GM21528 (cell line): ENCODE data around the gene PLEKHN1.
"Not testable (repeated sequence)": the region's sequence is repeated elsewhere in the genome, so short reads cannot be mapped to it uniquely, and the experiment has no call there.

Experiments used
- ATAC-seq: cut with Tn5 transposase; IDR thresholded peaks from one replicate; pipeline ENCODE4 v1.9.1; 2021; ENCODE audit warnings: mild to moderate bottlenecking, moderate library complexity; ENCODE audit not compliant: unreplicated experiment, low FRiP score

Gene PLEKHN1

DNA sequence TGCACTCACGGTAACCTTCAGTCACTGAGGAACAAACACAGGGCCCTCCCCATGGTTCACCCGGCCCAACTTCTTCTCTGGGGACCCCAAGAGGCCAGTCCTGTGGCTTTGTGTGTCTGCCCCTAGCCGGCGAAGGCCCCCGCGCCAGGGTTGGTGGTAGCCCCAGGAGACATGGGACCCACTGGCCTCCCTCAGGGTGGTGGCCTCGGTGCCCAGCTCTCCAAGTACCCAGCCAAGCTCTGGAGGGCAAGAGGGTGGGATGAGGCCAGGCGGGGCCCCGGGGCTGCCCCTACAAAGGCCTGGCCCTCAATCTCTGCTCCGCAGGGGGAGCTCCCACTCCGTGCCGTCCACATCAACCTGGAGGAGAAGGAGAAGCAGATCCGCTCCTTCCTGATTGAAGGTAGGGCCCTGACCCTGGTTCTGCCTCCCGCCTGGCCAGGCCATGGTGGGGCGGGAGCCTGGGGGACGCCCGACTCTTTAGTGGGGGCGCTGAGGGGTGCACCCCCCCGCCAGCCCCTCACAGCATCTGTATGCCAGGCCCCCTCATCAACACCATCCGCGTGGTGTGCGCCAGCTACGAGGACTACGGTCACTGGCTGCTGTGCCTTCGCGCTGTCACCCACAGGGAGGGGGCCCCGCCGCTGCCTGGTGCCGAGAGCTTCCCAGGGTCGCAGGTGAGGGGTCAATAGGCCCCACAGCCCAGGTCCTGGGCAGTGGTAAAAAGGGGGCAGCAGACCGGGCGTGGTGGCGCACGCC, 5.6 kb downstream of the PLEKHN1 start:
- ATAC-seq: no peak

DNA sequence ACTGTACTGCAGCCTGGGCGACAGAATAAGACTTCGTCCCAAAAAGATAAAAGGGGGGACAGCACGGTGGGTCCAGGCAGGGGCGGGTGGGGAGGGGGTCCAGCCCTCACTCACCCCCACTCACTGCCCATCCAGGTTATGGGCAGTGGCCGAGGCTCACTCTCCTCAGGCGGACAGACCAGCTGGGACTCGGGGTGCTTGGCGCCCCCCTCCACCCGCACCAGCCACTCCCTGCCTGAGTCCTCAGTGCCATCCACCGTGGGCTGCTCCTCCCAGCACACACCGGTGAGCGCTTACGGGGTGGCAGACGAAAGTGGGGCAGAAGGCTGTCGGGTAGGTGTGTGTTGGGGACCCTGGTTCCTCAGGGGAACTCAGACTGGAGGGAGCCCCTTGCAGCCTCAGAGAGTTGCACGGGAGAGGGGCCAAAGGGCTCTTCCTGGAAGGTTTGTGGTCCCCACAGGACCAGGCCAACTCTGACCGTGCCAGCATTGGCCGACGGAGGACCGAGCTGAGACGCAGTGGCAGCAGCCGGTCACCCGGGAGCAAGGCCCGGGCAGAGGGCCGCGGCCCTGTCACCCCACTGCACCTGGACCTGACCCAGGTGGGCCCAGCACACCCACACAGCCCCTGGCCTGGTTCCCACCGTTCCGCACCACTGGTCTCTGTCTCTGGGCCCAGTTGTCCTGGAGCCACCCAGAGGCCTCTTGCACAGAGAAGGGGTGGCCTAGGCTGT, 6.6 kb downstream of the PLEKHN1 start:
- no peak for ATAC-seq

DNA sequence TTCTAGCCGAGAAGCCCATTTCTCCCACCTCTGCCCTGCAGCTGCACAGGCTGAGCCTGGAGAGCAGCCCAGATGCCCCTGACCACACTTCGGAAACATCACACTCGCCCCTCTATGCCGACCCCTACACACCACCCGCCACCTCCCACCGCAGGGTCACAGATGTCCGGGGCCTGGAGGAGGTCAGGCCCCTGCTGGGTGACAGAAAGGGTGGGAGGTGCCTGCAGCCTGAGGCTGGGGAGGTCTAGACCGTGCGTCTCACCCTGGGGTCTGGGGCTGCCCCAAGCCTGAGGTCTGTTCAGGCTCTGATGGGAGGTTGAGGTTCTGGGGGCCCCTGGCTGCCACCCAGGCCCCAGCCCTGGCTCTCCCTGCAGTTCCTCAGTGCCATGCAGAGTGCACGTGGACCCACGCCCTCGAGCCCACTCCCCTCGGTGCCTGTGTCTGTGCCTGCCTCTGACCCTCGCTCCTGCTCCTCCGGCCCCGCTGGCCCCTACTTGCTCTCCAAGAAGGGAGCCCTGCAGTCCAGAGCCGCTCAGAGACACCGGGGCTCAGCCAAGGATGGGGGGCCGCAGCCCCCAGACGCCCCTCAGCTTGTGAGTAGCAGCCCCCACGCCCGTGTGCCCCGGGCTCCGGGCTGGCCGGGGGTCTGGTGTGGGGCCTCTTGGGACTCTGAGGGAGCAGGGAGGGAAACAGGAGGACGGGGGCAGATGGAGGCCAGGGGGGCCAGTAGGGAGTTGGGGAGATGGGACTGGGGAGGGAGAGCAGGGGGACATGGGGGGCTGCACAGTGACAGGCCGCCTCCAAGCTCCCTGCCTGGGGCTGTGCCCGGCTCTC, 7.4 kb downstream of the PLEKHN1 start:
- no peak for ATAC-seq

DNA sequence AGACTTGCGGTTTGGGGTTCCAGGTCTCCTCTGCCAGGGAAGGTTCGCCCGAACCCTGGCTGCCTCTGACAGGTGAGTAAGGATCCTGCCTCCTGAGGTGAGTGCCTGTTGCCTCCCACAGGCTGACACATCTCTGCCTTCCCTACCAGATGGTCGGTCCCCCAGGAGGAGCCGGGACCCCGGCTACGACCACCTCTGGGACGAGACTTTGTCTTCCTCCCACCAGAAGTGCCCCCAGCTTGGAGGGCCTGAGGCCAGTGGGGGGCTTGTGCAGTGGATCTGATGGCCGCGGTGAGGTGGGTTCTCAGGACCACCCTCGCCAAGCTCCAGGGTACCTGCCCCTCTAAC, 8.0 kb downstream of the PLEKHN1 start:
- ATAC-seq: no peak

DNA sequence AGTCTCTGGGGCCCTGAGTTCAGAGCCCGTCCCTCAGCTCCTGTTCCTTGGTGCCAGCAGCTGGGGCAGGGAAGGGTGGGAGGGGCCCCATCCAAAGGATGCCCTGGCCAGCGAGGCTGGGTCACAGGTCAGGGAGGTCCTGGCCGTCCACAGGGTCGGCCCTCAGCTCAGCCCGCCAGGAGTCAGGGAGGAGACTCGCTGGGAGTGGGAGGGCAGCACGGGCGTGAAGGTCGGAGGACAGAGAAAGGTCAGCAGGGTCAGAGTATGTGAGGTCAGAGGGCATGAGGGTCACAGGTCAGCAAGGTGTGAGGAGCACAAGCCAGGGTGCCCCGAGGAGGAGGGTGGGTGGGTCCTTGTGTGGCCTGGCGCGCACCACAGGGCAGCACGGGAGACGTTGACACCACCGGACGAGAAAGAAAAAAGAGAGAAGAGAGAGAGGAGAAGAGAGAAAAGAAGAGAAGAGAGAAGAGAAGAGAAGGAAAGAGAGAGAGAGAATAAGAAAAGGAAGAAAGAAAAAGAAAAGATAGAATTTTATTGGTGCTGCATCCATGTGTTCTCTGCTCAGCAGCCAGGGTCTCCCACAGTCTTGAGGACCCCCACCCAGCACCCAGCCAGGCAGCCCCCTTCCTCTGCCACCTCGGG, 8.5 kb downstream of the PLEKHN1 start:
- no peak for ATAC-seq

DNA sequence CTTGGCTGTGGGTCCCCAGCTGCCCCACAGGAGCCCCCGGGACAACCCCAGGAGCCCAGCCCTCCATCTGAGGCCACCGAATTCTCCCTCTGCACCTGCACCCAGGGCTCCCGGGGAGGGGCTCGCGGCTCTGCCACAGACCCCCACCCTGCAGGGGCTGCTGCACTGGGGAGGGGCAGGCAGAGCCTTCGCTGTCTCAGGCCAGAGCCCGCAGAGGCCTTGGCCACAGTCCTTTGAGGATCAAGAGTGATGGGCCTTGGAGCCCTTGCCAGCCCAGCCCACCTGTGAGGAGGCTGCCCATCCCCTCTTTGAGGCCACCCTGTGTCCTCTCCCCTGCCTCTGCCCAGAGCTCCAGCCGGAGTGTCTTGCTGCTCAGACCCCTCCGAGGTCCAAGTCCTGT, 9.1 kb downstream of the PLEKHN1 start:
- ATAC-seq: no peak

DNA sequence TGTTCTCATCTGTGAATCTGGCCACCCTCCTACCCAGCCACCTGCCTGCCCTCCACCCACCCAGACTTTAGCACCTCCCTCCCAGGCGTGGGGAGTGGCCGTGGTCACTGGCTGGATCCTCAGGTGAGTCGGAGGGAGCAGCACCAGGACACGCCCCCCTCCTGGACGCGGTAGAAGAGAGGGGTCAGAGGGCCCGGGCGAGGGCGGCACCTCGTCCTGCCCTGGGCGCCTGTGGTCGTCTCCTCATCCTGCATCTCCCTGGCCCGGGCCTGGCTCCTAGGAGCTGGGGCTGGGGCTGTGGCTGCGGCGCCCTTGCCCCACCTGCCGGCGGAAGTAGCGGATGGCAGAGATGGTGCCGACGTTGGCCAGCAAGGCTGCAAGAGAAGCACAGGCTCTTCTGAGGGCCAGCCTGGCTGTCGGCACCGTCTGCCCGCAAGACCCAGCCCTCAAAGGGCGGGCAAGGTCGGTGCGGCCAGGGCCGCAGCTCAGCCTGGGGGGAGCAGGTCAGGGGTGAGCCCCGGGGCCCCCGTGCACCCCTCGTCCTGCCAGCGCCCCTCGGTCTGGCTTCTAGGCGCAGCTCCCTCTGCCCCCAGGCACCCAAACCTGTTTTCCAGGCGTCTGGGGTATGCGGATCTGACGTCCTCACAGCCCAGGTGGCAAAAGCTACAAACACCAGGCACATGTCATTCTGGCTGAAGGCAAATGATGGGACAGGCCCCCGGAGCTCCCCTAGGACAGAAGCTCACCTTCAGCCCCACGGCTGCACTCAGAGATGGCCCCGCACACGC, 9.8 kb downstream of the PLEKHN1 start:
- no peak for ATAC-seq

DNA sequence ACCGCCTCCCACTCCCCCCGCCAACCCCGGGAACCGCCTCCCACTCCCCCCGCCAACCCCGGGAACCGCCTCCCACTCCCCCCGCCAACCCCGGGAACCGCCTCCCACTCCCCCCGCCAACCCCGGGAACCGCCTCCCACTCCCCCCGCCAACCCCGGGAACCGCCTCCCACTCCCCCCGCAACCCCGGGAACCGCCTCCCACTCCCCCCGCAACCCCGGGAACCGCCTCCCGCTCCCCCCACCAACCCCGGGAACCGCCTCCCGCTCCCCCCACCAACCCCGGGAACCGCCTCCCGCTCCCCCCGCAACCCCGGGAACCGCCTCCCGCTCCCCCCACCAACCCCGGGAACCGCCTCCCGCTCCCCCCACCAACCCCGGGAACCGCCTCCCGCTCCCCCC, 10.5 kb downstream of the PLEKHN1 start:
- ATAC-seq: not testable (repeated sequence)

DNA sequence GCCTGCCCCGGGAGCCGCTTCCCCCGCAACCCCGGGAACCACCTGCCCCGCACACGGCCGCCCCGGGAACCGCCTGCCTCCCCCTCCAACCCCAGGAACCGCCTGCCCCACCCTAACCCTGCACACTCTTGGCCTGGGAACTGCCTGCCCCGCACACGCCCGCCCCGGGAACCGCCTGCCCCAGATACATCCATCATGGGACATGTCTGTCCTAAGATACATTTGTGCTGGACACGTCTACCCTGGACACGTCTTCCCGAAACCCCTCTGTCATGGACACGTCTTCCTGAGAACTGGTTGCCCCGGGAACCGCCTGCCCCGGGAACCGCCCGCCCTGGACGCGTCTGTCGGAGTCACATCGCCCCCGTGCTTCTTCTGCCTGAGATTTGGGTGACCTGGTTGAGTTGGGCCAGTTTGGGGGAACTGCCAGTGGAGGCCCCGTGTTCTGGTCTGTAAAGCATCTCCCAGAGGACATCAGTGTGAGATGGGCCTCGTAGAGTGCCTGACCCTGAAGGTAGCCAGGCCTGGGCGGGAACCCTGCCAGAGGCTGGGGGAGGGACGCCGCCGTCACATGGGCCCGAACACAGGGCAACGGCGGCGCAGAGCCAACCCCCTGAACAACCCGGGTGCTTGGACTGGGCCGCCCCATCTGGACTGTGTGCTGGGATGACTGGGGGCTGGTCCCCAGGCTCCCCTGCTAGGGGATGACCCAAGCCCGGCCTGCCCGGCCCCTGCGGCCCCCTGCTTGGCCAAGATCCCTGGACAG, 12.0 kb downstream of the PLEKHN1 start:
- ATAC-seq: no peak

DNA sequence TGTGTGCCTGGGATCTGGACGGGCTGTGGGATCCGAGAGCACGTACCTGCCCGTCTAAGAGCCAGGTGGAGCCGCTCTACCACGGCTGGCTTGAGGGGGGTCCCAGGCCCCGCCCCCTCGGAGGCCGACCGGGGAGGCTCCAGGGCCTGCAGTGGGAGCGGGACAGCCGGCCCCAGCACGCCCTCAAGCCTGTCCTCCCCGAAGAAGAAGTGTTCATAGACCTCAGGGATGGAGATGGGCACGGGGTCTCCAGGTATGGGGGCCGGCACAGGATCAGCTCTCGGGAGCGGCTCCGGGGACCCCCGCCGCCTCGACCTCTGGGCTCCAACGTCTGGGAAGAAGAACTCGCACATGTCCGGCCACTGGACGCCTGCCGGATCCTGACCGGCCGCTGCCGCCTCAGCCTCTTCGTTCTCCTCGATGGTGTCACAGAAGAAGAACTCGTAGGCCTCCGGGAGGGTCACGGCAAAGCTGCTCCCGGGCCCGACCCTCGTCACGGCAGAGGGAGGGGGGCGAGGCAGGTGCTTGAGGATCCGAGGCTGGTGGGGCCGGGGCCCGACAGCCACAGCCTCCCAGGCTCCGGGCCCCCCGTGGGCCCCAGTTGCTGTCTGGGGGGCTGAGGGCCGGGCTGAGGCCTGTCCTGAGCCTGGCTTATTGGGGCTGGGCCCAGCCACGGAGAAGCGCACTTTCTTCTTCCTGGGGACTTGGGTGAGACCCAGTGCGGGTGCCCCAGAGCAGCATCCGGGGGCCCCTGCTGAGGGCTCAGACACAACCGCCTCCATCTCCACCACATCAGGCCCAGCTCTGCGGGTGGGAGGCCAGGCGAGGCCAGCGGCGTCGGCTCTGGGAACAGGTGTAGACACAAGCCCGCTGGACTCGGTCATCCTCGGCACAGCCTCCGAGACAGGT, 12.8 kb downstream of the PLEKHN1 start:
- ATAC-seq: no peak

DNA sequence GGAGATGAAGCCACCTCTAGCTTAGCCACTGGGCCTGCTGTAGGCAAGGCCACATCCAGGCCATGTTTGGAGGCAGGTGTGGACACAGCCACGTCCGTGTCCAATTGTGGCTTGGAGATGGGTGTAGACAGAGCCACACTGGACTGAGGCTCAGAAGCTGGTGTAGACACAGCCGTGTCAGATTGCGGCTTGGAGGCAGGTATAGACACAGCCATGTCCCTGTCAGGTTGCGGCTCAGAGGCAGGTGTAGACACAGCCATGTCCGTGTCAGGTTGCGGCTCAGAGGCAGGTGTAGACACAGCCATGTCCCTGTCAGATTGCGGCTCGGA, 13.4 kb downstream of the PLEKHN1 start:
- ATAC-seq: no peak

DNA sequence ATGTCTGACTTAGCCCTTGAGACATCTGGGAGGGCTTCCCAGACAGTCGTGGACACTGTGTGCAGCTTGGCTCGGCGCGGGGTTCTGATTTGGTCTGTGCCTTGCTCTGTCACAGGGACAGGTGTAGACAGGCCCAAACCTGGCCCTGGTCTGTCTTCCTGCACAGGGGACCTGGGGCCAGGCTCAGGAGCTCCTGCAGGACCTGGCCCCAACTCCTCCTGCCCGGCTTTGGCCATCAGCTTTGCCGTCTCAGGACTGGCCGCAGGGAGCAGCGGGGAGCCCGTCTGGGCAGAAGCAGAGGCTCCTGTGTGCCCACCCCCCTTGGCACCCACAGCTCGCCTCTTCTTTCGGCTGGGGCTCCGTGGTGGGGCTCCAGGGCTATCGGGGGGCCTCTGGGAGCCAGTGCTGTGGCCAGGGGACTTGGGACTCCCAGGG, 13.9 kb downstream of the PLEKHN1 start:
- no peak for ATAC-seq

DNA sequence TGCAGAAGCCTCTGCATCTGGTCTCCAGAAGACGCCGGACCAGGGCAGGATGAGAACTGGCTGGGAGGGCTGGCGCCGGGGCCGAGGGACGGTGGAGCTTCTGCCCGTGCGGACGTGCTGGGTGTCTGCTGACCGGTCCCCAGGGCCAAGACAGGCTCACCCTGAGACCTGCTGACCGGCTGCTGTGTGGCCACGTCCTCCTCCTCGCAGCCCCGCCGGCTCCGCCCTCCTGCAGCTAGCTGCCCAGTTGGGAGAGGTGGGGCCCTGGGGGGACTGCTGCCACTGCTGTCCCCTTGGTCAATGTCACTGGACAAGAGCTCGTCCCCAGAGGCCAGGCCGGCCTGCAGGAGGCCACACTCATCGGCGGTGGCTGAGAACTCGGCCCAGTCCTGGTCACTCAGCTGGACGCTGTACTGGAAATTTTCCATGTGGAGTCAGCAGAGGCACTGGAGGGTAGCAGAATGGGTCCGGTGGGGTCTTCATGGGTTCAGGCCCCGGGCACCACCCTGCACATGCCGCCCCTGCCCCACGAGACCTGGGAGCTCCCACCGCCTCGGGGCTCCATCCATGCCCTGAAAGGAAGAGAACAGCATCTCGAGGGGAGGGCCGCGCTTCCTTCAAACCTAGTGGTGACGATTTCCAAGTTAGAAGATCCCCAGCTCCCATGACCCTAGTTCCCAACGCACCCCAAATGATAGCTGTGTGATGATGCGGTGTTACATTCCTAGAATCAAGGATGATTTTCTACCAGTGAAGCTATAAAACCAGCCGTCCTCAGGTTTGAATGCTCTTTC, 14.5 kb downstream of the PLEKHN1 start:
- ATAC-seq: no peak

DNA sequence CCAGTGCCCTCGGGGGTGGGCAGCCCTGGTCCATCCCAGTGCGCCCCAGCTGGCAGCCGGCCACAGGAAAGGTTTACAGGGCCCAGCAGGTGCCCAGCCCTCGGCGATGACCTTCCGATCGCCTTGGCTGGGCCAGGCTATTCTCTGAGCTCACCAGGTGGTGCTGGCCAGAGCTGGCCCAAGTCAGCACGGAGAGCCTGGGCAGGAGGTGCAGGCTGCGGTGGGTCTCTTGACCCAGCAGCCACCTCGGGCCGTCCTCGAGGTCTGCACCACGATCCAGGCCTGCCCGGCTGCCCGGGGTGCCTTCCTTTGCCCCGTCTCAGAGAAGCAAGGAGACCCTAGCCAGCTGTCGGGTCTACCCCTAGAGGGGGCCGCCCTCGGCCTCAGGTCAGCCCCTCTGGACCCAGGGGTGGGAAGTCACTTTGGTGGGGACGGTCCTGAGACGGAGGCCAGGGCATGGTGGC, 15.2 kb downstream of the PLEKHN1 start:
- no peak for ATAC-seq

DNA sequence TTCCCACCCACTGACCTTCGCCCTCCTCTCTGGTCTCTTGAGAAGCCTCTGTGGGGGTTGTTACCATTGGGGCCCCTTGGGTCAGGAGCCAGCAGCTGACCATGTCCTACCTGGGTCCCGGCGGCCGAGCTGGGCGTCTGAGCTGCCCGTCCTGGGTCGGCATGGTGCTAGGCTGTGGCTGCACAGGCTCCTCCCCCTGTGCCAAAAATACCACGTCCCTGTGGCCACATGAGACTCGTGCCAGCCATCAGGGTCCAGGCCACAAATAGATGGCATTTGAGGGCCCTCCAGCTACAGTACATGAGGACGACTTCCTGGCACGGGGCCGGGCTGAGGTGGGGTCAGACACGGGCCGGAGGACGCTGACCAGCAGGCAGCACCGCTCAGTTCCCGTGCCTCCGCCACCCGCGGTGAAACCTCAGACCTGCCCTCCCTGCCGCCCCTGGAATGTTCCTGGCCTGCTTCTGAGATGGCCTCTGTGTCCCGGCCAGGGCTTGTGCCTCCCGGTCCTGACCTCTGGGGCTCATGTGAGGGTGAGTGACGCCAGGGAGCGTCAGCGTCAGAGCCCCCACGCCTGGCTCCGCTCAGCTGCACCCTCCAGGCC, 15.8 kb downstream of the PLEKHN1 start, which contains the start of gene PERM1:
Gene PERM1 (minus strand): TSS at position 139 of the 604 bp plus-strand sequence. CDS start 1,064 bp downstream, outside the sequence.
- no peak for ATAC-seq

DNA sequence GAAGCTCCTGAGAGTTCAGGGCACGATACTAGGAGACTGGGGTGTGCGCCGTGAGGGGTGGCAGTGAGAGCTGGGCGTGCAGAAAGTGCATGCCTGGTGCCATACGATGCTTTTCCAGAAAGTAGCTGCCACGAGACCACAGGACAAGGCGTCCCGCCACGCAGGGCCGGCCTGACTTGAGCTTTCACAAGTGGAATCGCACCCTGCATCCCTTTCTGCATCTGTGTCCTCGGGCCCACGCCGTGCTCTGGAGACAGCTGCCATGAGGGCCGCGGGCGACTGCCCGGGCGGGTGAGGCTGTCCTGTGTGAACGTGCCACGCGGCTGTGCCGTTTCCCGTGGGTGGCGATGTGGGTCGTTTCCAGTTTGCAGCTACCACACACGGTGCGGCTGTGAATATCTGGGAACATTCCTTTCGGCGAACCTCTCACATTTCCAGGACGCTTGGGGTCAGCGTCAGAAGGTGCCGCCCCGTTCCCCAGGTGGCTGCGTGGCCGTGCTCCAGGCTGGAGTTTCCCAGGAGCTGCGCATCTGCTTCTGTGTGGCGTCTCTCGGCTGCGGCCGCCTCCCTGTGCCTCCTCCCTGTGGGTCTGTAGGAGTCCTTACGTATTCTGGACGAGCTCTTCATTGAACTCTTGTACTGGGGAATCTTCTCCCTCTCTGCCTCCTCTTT, 16.6 kb downstream of the PLEKHN1 start:
- no peak for ATAC-seq
